HCT116 (cell line): ENCODE data around the gene SEMA3F. TPM values are rescaled to one million over a fixed set of nuclear protein-coding genes. Genes with fewer than 3 reads are reported as not detected.

Experiments used
- ATAC-seq: fragments of 200-7000 bp; cut with Tn5 transposase; 2 replicates; pipeline ENCODE4 v1.9.1; 2020; ENCODE audit warnings: mild to moderate bottlenecking, moderate library complexity
- BruUV-seq: library from RNA; stranded (reverse); fragments of 400-500 nt; replicated peaks from 2 replicates; lab custom pipeline; 2021; lab: Mats Ljungman, UMichigan
- CTCF ChIA-PET: fragments of 300-600 bp; sonication (Branson Sonifier 250); formaldehyde crosslinking; loops from one replicate; lab custom pipeline; 2021; ENCODE audit warnings: antibody characterized with exemption; lab: Charles Lee
- POLR2A ChIA-PET: fragments of 300-600, 350-600 bp; sonication (Branson Sonifier 250); formaldehyde crosslinking; loops from one replicate; lab custom pipeline; 2021; ENCODE audit warnings: antibody characterized with exemption; lab: Charles Lee
- RAD21 ChIA-PET, 2 experiments: fragments of 300-600 bp; sonication (Branson Sonifier 250); formaldehyde crosslinking; loops; one replicate each; lab custom pipeline; 2023; ENCODE audit warnings: low total read pairs in 2 of 2; ENCODE audit not compliant: uncharacterized antibody in 2 of 2, unreplicated experiment in 2 of 2, low non-redundant PET in 1 of 2; lab: Charles Lee
- DNase-seq: peaks from one replicate; pipeline ENCODE4 v3.0.0-alpha.2; 2010; ENCODE audit warnings: low read depth, low spot score
- H2AFZ ChIP-seq: fragments of 200-600 bp; shearing (Covaris generic), sonication (generic); 2 replicates; pipeline ENCODE4 v1.6.1; 2017; ENCODE audit warnings: low read depth, mixed run types, mixed read lengths, antibody characterized with exemption, low read length; ENCODE audit not compliant: poor library complexity, severe bottlenecking
- H3K27ac ChIP-seq: 2 replicates; pipeline ENCODE4 v1.5.1; 2012; ENCODE audit warnings: low read depth, low read length
- H3K27me3 ChIP-seq: fragments of 200-600 bp; sonication (generic); 2 replicates; pipeline ENCODE4 v1.6.1; 2016; ENCODE audit warnings: mixed run types, low read length, mixed read lengths; ENCODE audit not compliant: insufficient read depth
- H3K36me3 ChIP-seq, 2 experiments: fragments of 200-500 bp in 1 of 2; fragments of 200-600 bp in 1 of 2; sonication (Bioruptor generic) in 1 of 2; sonication (generic) in 1 of 2; 2 replicates each; pipeline versions ENCODE4 v1.5.1 to v1.6.1; 2014 to 2016; ENCODE audit warnings: low read length in 2 of 2, inconsistent platforms in 1 of 2, mixed read lengths in 1 of 2, mixed run types in 1 of 2; ENCODE audit not compliant: insufficient read depth in 2 of 2, control insufficient read depth in 1 of 2
- H3K4me1 ChIP-seq, 2 experiments: fragments of 200-600 bp in 1 of 2; sonication (generic) in 1 of 2; 2 replicates each; pipeline versions ENCODE4 v1.5.1 to v1.6.1; 2012 to 2017; ENCODE audit warnings: low read length in 2 of 2, inconsistent platforms in 1 of 2, mild to moderate bottlenecking in 1 of 2, mixed read lengths in 1 of 2, mixed run types in 1 of 2, moderate library complexity in 1 of 2; ENCODE audit not compliant: insufficient read depth in 2 of 2, control insufficient read depth in 1 of 2
- H3K4me2 ChIP-seq: fragments of 200-600 bp; sonication (generic); 2 replicates; pipeline ENCODE4 v1.6.1; 2017; ENCODE audit warnings: mixed run types, low read length, mixed read lengths
- H3K4me3 ChIP-seq, 2 experiments: fragments of 200-600 bp in 1 of 2; sonication (generic) in 1 of 2; replicated peaks in 1 of 2; 2 replicates each; pipeline ENCODE4 v1.5.1; 2011 to 2016; ENCODE audit warnings: low read length in 2 of 2, control low read depth in 1 of 2, low read depth in 1 of 2, mild to moderate bottlenecking in 1 of 2, mixed read lengths in 1 of 2, mixed run types in 1 of 2
- H3K79me2 ChIP-seq: fragments of 200-600 bp; sonication (generic); 2 replicates; pipeline ENCODE4 v1.6.1; 2017; ENCODE audit warnings: mild to moderate bottlenecking, mixed run types, low read length, moderate library complexity, mixed read lengths; ENCODE audit not compliant: insufficient read depth
- H3K9ac ChIP-seq: fragments of 200-600 bp; sonication (generic); 2 replicates; pipeline ENCODE4 v1.6.1; 2016; ENCODE audit warnings: low read length, mixed read lengths
- H3K9me2 ChIP-seq: fragments of 200-600 bp; sonication (generic), shearing (Covaris generic); 2 replicates; pipeline ENCODE4 v1.6.1; 2017; ENCODE audit warnings: mixed run types, mild to moderate bottlenecking, moderate library complexity; ENCODE audit not compliant: insufficient read depth
- H3K9me3 ChIP-seq, 2 experiments: fragments of 200-500 bp in 1 of 2; fragments of 200-600 bp in 1 of 2; sonication (Bioruptor generic) in 1 of 2; sonication (generic) in 1 of 2; 2 replicates each; pipeline ENCODE4 v1.6.1; 2014 to 2017; ENCODE audit warnings: low read length in 2 of 2, mixed read lengths in 2 of 2, inconsistent platforms in 1 of 2, low read depth in 1 of 2, mild to moderate bottlenecking in 1 of 2, mixed run types in 1 of 2, moderate library complexity in 1 of 2; ENCODE audit not compliant: control insufficient read depth in 1 of 2, insufficient read depth in 1 of 2
- H4K20me1 ChIP-seq: fragments of 200-600 bp; sonication (generic), shearing (Covaris generic); 2 replicates; pipeline ENCODE4 v1.6.1; 2017; ENCODE audit warnings: mixed run types, mild to moderate bottlenecking, moderate library complexity; ENCODE audit not compliant: insufficient read depth
- ELF1 ChIP-seq: IDR thresholded peaks from 2 replicates; pipeline ENCODE4 v1.6.1; 2012; ENCODE audit warnings: low read depth, borderline replicate concordance
- EZH2phosphoT487 ChIP-seq: fragments of 200-600 bp; IDR thresholded peaks from 2 replicates; pipeline ENCODE4 v1.6.1; 2018; ENCODE audit warnings: antibody characterized with exemption, borderline replicate concordance
- FOSL1 ChIP-seq: IDR thresholded peaks from 2 replicates; pipeline ENCODE4 v1.6.1; 2012; ENCODE audit warnings: low read depth
- JUND ChIP-seq: IDR thresholded peaks from 2 replicates; pipeline ENCODE4 v1.6.1; 2012
- YY1 ChIP-seq: IDR thresholded peaks from 2 replicates; pipeline ENCODE4 v1.6.1; 2011; ENCODE audit warnings: low read length, low read depth, moderate library complexity, mild to moderate bottlenecking; ENCODE audit not compliant: insufficient replicate concordance; ENCODE audit errors: extremely low read depth
- ZFX ChIP-seq: fragments of 450-650 bp; IDR thresholded peaks from 2 replicates; pipeline ENCODE4 v1.6.1; 2017
- intact Hi-C: fragments of 100-400 bp; cut with micrococcal nuclease; formaldehyde crosslinking; loops from 2 replicates; pipeline ENCODE4 v1.10.0; 2022
- total RNA-seq: library from RNA; stranded (reverse); gene quantifications from one replicate; pipeline ENCODE4 v1.2.1, GENCODE V29; 2021; ENCODE audit not compliant: unreplicated experiment
- TF ChIP-seq, protein P1 (sequence below): IDR thresholded peaks from 2 replicates; pipeline ENCODE4 v1.6.1; 2012

The SEMA3F gene
- total RNA-seq, 1 experiment from 2014 or later = 15.7 TPM

- RAD21 ChIA-PET = interaction anchor here (0.7 to 1.9 kb wide), 3 partner anchors 10 to 265 kb away, joined by 3 to 7 read pairs (median 4); partner anchors contain the start of gene RBM6 (in 1 of the 2)
- no peak within 1 kb of the TSS; the same call in 1 of the 2 replicates for H3K27ac ChIP-seq
- intact Hi-C loops = no loop called here
- H2AFZ ChIP-seq = peak within 1 kb of the TSS; percentile 15
- H4K20me1 ChIP-seq = no peaks in the 10 kb centered on the region
- peak within 1 kb of the TSS; percentile 98 for H3K4me2 ChIP-seq
- POLR2A ChIA-PET = interaction anchor here (1.0 to 1.3 kb wide), 2 partner anchors 10 to 31 kb away, joined by 3 to 4 read pairs; partner anchors contain the start of gene GNAI2
- H3K79me2 ChIP-seq = no peaks in the 10 kb centered on the region
- no peak for DNase-seq
- CTCF ChIA-PET = interaction anchor here (0.7 to 1.7 kb wide), 3 partner anchors 10 to 42 kb away, joined by 3 to 7 read pairs (median 3); no protein-coding TSS in a partner anchor
- no peaks in the 10 kb centered on the region for H3K9me2 ChIP-seq
- TF ChIP-seq EZH2phosphoT487 (no peak), YY1 (no peak), ELF1 (no peak), JUND (no peak), ZFX (no peak), FOSL1 (no peak)
- TF ChIP-seq, protein P1, sequence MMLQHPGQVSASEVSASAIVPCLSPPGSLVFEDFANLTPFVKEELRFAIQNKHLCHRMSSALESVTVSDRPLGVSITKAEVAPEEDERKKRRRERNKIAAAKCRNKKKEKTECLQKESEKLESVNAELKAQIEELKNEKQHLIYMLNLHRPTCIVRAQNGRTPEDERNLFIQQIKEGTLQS = no peak
- H3K9ac ChIP-seq = peak within 1 kb of the TSS; percentile 63
- no peaks in the 10 kb centered on the region for H3K9me3 ChIP-seq
- ATAC-seq = peak; percentile 61
- peak within 1 kb of the TSS; percentile 60 to 69 for H3K4me3 ChIP-seq
- BruUV-seq = no TSS peak
- no peaks in the 10 kb centered on the region for H3K27me3 ChIP-seq
- no peaks in the 10 kb centered on the region for H3K36me3 ChIP-seq
- H3K4me1 ChIP-seq = peaks cover 10 to 41% of the 10 kb centered on the region in 2 experiments; a peak in 3 of 4 replicates
Observed at GRCh38 chr3:50204804-50205412, 49.8 kb downstream of the SEMA3F start, which contains the start of gene SLC38A3. SLC38A3 (plus strand) TSS chr3:50205271; CDS start chr3:50214200, 8,929 bp downstream.
